NAMALWA (cell line): Measurements from ENCODE around the gene RASSF8.

Source experiments
- DNase-seq: peaks from one replicate; pipeline ENCODE4 v3.0.0-alpha.2; 2015; ENCODE audit warnings: low spot score

The RASSF8 gene

GRCh38 chr12:26109343-26109881 lies 150.9 kb downstream of the RASSF8 start:
- no peak for DNase-seq

- no peak for DNase-seq
Measured at GRCh38 chr12:26112232-26112631, 153.8 kb downstream of the RASSF8 start.

- no peak for DNase-seq
Measured at GRCh38 chr12:26112703-26113147, 154.2 kb downstream of the RASSF8 start.

GRCh38 chr12:26113181-26113654 lies 154.7 kb downstream of the RASSF8 start:
- DNase-seq: no peak

GRCh38 chr12:26113853-26114719 lies 155.6 kb downstream of the RASSF8 start:
- DNase-seq: no peak

- no peak for DNase-seq
Measured at GRCh38 chr12:26114720-26115401, 156.4 kb downstream of the RASSF8 start.

GRCh38 chr12:26116829-26117715 lies 158.6 kb downstream of the RASSF8 start:
- DNase-seq: peak; percentile 34

- DNase-seq: no peak
Measured at GRCh38 chr12:26118308-26118707, 159.8 kb downstream of the RASSF8 start.

- DNase-seq: peak; percentile 75
Measured at GRCh38 chr12:26119391-26119989, 161.0 kb downstream of the RASSF8 start.

GRCh38 chr12:26120561-26121274 lies 162.2 kb downstream of the RASSF8 start:
- no peak for DNase-seq

GRCh38 chr12:26121323-26122060 lies 163.0 kb downstream of the RASSF8 start:
- DNase-seq: peak; percentile 20

- peak; percentile 37 for DNase-seq
Measured at GRCh38 chr12:26122061-26122680, 163.7 kb downstream of the RASSF8 start.

GRCh38 chr12:26122681-26123481 lies 164.4 kb downstream of the RASSF8 start:
- no peak for DNase-seq

GRCh38 chr12:26123482-26123980 lies 165.0 kb downstream of the RASSF8 start:
- DNase-seq: no peak

GRCh38 chr12:26124446-26125399 lies 166.2 kb downstream of the RASSF8 start, which contains the start of gene BHLHE41:
TSS of gene BHLHE41 (minus strand) at chr12:26125037. CDS start at chr12:26124779, 258 bp downstream.
- DNase-seq: no peak

- DNase-seq: peak; percentile 49
Measured at GRCh38 chr12:26125400-26126339, 167.2 kb downstream of the RASSF8 start.
